ENCODE measurements around the gene ATF3.
"Not testable (repeated sequence)": the region's sequence is repeated elsewhere in the genome, so short reads cannot be mapped to it uniquely, and the experiment has no call there.

The ATF3 gene

GRCh38 chr1:212655668-212656440 lies 47.3 kb downstream of the ATF3 start:
- no peak for DNase-seq

DNA sequence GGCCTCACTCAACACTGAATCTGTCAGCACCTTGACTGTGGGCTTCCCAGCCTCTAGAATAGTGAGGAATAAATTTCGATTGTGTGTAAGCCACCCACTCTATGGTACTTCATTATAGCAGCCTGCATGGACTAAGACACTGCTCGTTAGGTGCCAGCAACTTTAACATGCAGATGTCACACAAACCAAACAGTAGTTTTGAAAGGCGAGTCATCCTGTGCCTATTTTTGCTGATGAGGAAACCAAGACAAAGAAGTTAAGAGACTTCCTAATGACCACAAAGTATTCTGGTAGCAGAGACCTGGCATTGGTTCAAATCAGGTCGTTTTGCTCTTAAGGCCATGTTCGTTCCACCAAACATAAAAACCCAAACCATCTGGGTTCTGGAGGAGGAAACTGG lies 48.2 kb downstream of the ATF3 start:
- no peak for DNase-seq

GRCh38 chr1:212658250-212658649 lies 49.7 kb downstream of the ATF3 start:
- DNase-seq: not testable (repeated sequence)

GRCh38 chr1:212664409-212665199 lies 56.0 kb downstream of the ATF3 start:
- DNase-seq: no peak

GRCh38 chr1:212665241-212666115 lies 56.9 kb downstream of the ATF3 start:
- DNase-seq: peak; percentile 77 to 78

DNA sequence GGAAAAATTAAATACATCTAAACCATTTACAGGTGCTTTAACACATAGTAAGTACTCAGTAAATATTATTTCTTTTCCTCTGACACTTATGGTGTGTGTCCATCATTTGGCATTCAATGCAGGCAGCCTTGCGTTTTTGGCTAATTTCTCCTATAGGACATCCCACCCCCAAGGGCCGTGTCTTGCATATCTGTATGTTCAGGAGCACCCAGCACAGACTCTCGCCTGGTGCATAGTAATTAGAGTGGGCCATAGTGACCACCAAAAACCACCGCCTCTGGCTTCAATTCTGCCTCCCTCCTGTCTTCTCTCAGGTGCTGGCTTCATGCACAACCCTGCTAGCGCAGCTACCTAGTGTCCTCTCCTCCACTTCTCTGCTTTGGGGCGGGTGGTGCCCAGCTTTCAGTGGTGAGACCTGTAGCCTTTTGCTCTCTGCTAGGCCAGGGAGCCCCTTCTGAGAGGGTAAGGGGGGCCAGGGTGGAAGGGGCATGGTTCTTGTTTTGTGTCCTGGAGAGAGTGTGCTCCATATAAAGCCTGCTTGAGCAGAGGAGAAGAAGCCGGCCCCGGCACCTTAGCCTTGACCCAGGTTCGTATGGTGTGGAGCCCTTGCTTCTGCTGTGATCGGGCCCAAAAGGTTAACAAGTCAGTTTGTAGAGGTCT lies 57.7 kb downstream of the ATF3 start:
- DNase-seq: no peak

DNA sequence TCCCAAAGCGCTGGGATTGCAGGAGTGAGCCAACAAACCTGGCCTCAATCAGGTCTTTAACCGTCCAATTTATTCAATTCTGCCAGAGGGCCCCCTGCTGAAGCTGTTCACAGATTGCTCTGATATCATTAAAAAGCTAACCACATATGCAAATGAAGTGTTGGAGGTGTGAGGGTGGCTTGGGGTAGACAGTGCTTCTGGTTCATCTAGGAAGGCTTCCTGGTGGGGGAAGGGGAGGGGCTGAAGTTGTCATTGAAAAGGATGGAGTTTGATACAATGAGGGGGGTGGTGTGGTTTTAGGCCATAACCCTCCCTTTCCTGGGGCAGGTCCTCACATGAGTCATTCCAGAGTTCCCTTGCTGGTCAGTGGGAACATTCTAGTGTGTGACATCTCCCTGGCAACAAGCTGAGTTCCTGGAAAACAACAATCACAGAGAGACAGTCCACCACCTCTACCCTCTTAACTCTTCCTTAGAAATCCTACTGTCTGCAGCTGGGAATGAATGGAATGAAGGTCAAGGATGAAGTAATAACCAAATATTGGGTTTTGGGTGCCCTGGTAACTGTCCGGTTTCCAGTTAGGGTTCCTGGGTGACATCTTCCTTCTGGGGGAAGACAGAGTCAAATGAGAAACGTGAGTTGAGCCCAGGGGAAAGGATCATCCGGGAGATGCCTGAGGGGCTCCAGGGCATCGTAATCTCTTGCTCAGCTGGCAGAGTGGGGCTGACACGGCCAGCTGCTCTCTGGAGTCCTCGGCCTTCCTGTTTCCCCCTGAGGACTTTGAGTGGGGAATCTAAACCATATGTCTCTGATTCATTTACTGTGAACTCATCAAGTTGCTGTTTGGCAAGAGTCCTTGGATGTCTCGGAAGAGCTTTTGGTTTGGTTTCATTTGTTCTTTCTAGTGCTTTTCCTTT lies 58.9 kb downstream of the ATF3 start:
- DNase-seq: no peak

DNA sequence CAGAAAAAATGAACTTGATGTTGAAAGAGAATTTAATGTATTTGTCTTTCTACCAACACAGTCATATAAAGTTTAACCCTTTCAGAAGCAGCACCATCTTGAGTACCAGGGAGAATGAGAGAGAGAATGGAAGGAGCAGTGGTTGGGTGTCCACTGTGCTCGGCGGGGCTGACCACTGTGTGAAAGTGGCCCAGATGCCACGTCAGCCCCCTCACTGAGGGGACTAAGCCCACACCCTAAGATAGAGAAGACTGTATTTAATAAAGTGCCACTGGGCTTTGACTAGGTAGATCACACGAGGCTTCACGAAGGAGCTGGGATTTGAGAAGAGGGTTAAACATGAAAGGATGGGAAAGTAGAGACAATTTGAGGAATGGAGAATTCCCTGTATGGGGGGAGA lies 59.9 kb downstream of the ATF3 start:
- DNase-seq: no peak

GRCh38 chr1:212669102-212669501 lies 60.5 kb downstream of the ATF3 start:
- DNase-seq: no peak

DNA sequence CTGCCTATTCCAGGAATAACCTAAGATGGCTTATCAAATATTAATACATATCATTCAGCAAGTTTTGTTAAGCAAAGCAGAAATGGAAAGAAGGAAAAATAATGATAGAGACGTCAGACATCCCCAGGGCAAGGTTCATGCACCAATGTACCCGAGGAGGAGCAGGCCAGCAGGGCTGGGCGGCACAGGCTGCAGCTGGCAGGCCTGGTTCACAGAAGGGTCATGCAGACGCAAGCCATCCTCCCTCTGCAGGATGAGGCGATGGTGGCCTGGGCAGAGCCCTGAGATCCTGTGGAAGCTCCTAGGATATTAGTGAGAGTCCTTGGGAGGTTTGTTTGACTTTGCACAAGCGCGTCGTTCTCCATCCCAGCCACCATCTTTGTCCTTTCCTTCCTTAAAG lies 61.0 kb downstream of the ATF3 start:
- DNase-seq: no peak

DNA sequence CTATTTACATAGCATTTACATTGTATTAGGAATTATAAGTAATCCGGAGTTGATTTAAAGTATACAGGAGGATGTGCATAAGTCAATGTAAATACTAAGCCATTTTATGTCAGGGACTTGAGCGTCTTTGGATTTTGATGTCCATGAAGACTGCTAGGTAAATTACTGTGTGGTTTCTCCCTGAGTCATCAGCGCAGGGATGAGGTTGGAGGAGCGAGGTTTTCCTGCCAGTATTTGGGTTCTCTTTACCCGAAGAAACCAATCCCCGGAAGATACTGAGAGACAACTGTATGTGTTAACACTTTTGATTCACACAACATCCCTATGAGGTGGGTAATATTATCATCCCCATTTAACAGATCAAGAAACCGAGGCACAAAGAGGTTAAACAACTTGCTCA lies 61.7 kb downstream of the ATF3 start:
- no peak for DNase-seq
